AG08396 (cell line): ENCODE measurements around the gene WFDC12.

Experiments used
- DNase-seq: peaks from one replicate; pipeline ENCODE4 v3.0.0; 2012; ENCODE audit warnings: low spot score, mixed read lengths

The WFDC12 gene

DNA sequence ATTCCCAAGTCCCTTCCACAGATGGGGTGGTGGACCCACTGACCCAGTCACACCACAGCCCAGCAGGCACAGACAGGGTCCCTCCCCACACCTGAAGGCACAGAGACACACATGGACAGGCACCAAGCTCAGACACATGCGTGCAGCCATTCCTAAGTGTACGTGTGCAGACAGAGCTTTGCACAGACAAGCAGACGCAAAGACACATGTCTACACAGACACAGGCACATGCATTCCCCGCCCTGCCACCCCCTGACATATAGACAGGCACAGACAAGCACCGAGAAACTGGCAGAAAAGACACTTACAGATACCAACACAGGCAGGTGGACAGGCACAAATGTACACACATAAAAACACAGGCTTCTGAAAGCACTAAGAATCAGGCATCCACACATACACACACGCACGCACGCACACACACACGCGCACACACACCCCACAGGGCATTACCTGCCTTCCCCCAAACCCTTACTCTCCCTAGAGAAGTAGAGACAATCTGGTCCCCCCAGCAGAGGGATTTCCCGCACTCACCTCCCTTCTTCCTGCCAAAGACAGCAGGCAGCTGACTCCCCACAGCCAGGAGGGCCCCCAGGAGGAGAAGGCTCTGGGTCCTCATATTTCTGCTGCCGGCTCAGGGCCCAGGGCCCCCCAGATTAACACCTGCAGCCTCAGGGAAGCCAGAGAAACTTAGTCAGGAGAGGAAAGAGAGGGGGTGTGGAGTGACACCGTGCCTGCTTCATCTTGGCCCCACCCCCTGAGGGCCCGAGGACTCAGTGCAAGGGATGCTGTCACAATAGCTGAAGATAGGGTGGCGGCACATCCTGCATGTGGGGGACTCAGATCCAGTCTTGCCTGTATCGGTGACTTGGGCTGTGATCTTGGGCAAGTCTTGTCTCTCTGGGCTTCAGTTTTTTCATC lies 9.5 kb downstream of the WFDC12 start, which contains the start of gene WFDC5:
Gene WFDC5 (minus strand): TSS at position 710 of the 921 bp plus-strand sequence. CDS start 91 bp downstream, at position 619.
- DNase-seq, result no peak

DNA sequence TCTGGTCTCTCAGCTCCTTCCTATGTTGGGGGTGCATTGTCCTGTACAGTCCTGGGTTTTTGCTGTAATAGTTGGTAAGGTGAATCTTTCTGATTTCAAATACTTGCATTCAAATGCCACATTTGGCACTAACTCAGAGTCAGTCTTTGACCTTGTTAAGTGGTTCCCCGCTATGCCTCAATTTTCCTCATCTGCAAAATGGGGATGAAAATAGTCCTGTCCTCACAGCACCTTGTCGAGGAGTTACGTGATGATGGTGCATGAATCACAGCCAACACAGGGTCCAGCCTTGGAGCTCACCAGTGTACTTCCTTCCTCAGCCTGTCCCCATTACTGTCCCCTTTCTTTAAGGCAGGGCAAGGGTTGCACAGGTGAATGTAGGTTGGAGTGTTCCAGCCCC lies 10.4 kb downstream of the WFDC12 start:
- DNase-seq, result no peak

DNA sequence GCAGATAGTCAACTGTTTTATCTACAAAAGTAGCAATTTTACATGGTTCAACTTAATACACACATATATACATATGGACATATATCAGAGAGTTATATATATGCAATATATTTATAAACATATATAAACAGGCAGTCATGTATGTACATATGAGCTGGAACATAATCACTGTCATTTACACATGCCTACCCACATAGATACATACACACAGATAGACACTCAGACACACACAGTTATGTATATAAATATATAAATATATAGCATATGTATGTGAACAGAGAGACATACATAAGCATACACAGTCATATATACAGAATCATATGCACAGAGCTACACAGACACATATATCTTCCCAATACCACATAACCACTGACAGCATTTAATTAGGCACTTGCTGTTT lies 11.5 kb downstream of the WFDC12 start:
- no peak for DNase-seq

DNA sequence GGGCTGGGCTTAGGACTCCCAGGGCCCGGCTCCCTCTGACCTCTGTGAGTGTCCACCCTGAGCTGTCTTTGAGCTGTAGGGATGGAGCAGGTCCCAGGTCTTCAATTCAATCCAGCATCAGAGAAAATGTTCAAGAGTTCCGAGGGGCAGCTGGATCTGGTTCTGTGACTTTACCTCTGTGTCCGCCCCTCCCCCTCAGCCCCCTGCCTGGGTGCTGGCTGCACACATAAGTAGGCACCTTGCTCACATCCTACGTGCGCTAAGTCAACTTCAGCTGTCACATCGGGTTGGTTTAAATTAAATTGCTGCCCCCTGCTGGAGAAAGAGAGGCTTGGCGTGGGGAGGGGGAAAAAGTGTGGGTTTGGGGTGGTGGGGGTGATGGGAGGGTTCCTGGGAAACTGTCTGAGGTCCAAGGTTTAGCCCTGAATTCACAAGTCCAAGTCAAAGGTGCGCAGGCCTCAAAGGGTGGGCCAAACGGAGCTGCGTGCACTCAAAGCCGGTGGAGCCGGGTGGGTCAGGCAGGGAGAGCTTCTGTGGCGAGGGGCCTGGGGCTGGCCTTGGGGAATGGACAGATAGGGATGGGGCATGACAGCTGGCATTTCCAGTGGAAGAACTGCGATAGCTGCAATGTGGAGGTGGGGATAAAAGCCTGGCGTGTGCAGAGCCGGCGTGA lies 12.3 kb downstream of the WFDC12 start:
- DNase-seq, result no peak

DNA sequence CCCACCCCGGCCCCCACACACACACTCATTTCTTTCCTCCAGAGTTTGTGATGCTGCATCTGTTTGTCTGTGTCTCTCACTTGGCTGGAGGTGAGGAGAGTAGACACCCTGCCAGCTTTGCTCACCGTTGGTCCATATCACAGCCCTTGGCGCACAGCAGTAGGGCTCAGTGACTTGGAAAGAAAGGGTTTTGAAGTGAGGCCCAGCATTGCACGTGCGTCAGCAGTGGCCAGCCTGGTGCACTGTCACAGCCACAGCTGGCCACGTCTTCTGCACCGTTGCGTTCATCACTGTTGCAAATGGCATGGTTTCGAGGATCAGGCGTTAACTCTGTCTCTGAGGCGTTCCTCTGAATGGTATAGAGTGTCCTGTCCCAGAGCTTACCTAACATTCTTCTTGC lies 13.0 kb downstream of the WFDC12 start:
- DNase-seq, result no peak

DNA sequence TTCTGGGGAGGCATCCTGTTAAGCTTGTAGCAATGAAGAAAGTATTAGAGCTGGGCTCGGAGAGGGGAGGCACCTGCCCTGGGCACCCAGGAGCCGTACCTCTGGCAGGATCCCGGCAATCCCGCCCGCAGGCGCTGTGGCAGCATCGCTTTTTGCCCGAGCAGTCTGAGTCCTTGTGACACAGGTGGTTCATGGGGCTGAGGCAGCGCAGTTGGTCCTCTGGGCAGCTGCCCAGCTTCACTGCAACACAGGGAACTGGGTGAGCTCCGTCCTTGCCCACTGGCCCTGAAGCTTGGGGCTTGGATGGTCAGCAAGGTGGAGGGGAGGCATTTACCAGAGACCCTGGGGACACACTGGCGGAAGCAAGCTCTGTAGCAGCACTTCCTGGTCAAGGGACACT lies 14.0 kb downstream of the WFDC12 start:
- DNase-seq, result no peak

DNA sequence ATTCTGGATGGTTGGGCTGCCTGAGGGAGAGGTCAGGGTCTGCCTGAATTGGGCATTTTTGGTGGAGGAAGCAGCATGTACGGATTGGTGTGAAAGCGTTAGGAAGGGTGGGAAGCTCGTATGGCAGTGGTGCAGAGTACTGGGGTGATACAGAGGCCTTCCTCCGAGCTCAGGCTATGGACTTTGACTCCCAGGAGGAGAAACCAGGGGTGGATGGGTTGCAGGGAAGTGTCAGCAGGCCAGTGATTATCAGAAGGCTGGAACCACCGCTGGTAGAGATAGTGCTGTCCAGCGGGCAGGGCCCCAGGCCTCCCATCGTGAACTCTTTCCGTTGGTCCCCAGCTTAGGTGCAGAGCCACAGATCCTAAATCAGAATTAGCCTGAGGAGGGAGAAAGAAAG lies 14.6 kb downstream of the WFDC12 start:
- no peak for DNase-seq

DNA sequence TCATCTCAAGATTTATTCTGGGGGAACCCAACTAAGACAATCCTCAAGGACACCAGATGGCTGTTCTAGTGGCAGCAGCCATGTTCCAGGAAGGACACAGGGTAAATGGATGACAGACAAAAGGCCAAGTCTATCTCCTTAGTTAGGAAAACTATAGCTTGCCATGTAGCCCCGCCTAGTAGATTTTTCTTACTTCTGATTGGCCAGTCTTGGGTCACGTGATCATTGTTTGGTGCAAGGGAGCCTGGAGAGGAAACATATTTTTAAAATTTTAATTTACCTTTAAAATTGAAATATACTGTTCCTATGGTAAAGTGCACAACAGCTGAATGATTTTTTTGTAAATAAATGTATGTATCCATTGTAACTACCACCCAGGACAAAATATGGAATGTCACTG lies 18.9 kb downstream of the WFDC12 start:
- DNase-seq, result no peak

DNA sequence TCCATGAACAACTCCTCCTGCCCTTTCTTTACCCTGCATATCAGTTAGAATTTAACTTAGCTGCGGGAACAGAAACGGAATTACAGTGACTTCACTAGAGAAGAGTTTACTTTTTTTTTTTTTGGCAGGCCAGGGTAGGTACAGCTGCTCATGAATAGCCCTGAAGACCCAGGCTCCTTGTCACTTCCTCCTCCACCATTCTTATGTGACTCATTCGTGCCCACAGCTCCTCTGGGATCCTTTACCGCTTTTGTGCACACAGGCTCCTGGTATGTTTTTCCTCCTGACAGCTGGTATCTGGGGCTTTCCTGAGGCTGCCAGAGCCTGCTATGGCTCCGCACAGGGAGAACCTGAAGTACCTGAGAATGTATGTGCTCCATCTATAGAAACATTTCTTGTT lies 19.5 kb downstream of the WFDC12 start:
- no peak for DNase-seq

DNA sequence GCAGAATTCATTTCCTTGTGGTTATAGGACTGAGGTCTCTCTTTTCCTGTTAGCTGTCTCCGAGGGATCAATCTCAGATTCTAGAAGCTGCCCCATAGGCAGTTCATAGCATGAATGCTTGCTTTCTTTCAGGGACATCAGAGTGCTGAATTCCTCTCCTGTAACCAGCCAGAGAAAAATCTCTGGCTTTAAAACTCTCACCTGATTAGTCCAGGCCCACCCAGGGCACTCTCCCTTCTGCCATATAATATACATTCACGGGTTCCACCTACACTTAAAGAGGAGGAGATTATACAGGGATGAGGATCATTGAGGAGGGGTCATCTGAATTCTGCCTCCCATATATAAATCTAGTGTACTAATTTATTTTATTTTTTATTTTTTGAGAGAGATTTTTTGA lies 21.2 kb downstream of the WFDC12 start:
- DNase-seq, result no peak

DNA sequence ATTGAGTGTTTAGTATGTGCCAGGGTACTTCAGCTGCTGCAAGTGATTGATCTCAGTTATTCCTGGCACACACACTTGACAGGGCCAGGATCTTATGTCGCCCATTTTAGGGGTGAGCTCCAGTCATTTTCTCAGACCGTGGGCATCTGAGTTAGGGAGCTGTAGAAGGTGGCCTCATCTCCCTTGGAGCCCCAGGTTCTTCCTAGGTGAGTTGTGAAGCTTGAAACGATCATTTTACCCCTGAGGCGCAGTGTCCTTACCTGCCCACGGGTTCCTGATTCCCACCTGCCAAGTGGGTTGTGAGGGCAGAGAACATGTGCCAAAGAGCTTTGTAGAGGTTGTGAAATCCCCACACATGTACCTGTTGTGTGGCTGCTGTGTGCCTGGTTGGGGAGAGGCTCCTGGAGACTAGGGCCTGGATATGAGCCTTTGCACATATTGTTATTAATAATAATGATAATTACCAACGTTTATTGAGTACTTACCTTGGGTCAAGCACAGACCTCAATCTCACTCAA lies 22.9 kb downstream of the WFDC12 start:
- DNase-seq, result no peak

DNA sequence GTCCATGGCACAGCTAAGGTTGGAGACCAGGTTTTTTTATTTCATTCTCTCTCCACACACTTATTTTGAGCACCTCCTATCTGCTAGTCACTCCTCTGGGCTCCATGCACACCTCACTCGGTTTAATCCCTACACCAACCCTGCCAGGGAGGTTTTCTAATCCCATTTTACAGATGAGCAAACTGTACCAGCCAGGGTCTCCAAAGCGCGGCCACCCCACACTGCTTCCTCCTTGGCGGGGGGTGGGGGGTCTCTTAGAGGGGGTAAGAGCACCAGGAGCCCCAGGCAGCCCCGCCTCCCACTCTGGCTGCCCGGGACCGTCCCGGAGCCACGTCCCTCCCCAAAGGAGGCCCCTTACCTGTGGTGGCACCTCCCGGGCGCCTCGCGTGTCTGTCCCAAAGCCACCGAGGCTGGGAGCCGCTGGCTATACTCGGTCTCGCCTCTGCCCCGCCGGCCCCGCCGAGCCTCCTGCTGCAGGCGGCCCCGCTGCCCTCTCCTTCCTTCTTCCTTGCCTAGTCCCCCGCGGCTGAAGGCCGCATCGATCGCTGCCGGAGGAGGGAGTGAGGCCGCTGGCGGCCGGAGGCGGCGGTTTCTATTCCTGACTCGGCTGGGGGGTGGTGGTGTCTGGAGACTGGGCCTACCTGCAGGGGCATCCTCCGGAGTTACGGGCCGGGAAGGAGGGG lies 23.6 kb downstream of the WFDC12 start, which contains the start of gene KCNS1:
Gene KCNS1 (minus strand): TSS at position 565 of the 683 bp plus-strand sequence. CDS start 1,891 bp downstream, outside the sequence.
- peak; percentile 52 for DNase-seq

DNA sequence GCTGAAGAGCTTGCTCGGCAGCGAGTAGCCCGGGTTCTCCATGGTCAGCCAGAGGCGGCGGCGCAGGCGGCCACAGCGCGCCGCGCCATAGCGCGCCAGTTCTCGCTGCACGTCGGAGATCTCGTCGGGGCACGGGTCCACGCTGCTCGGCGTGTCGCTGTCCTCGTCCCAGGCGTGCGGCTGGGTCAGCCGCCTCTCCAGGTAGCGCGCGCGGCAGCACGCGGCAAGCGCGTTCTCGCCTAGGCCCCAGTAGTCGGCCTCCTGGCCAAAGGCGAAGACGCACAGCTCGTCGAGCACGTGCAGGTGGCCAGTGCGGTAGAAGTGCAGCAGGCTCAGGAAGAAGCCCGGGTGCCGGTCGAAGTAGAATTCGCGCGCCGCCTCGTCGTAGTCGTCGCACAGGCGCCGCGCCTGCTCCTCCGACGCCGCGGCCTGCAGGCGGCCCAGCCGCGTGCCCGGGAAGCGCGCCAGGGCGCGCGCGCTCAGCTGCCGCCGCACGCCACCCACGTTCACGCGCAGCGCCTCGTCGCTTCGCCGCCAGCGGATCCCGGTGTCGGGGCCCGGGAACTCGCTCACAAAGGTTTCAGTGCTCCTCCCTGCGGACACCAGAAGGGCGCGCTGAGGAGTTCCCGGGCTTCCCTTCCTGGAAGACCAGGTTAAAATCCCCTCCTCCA lies 26.0 kb downstream of the WFDC12 start:
- DNase-seq, result no peak

DNA sequence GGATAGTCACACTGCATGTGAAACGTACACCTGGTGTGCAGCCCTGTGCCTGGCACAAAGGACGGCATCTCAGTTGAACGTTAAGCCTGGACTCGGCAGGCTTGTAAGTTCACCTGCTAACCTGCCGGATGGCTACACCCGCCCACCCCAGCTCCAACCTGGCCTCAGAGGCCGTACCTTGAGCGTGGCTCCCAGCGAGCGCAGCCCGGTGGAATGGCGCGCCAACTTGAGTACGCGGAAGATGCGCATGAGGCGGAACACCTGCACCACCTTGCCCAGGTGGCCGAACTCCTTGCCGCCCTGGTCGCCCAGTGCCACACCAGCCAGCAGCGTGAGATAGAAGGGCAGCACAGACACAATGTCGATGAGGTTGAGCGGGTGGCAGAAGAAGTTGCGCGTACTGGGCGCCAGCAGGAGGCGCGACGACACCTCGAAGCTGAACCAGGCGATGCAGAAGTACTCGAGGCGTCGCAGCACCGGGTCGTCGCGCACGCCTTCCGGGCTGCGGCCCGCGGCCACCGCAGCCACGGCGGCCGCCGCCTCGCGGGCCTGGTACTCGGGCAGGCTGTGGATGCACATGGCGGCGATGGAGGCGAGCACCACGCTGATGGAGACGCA lies 26.7 kb downstream of the WFDC12 start:
- DNase-seq, result no peak

DNA sequence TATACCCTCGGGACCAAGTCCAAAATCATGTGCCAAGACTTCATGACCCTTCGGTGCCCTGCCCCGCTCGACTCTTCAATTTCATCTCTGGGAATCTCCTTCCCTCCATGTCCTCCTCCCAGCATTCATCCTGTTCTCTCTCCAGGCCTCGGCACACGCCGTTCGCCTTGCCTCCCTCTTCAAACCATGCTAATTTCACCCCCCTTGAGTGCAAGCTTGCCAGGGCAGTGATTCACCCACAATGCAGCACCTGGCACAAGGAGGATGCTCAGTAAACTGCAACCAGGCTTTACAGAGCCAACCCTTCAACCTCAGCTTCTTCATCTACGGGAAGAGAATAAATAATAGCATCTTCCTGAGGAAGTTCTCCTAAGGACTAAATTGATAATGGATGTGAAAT lies 27.5 kb downstream of the WFDC12 start:
- DNase-seq, result no peak

DNA sequence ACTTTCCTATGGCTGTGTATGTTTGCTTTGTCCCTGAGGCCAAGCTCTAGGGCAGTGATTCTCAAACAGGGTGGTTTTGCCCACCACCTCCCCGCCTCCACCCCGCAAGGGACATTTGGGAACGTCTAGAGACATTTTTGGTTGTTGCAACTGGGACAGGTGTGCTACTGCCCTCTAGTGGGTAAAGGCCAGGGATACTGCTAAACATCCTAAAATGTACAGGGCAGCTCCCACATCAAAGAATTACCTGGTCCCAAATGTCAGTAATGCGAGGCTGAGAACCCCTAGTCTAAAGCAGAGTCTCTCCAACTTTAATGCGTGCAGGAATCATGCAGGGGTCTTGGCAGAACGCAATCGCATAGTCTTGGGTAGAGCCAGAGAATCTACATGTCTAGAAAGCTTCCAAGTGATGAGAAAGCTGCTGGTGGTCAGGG lies 28.4 kb downstream of the WFDC12 start:
- DNase-seq, result peak; percentile 73

DNA sequence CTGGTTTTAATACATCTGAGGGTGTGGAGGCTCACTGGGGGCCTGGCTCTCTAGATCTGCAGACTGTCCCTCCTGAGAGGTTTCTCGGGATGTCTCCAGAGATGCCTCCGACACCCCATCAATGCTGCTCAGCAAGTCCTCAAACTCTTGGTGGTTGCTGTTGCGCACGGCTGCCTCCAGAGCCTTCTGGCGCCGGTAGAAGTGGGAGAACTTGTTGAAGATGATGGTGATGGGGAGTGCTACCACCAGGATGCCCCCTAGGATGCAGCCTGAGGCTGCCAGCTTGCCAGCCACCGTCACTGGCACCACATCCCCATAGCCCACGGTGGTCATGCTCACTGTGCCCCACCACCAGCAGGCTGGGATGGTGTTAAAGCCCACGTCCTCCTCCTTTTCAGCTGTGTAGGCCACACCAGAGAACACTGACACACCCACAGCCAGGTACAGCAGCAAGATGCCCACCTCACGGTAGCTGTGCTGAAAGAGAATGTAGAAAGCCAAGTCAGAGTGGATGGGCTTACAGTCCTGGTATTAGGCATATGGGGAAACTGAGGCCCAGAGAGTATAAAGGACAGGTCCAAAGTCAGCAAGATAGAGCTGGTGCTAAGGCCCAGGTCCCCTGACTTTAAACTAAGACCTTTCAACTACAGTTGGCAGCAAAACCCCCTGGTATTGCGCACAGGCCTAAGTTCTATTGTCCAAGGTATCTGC lies 29.2 kb downstream of the WFDC12 start:
- no peak for DNase-seq

DNA sequence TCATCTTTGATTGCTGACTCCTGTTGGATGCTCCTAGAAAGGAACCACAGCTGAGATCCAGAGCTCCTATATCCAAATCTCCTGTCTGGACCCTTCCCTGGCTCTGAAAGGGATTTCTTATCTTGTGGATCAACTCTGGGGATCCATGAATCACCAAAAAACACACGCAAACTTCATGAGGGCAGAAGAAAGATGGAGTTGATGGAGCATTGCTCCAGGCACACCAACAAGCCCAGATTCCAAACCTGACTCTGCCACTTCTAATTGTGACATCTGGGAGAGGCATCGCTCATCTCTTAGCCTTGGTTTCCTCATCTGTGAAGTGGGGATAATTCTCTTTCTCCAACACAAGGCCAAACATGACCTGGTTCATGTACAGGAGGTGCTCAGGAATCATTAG lies 30.1 kb downstream of the WFDC12 start:
- no peak for DNase-seq

DNA sequence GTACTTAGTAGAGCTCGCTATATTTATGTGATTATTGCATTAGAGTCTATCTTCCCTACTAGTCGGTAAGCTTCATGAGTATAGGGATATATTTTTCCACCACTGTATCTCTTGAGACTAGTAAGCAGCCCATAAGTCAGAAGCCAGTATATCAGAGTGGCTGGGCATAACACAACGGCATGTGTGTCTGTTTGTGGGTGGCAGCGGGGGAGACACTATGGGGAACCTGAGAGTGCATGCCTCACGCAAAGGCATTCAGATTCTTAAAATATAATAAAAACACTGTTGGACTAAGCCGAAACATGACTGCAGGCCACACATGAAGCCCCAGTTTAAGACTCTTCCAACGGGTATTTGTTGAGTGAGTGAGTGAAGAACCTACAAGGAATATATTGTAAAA lies 31.4 kb downstream of the WFDC12 start:
- DNase-seq, result no peak

DNA sequence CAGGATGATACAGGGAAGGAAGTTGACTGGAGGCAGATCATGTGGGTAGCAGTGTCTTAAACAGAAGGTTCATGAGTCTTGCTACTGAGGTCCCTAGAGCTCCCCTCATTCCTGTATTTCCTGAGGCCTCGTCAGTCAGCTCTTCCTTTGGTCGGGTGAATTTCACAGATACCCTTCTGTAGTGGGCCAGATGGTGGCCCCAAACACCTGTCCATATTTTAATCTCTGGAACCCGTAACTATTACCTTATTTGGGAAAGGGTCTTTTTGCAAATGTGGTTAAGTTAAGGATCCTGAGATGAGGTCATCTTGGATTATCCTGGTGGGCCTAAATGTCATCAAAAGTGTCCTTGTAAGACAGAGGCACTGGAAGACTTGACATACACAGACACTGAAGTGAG lies 32.9 kb downstream of the WFDC12 start:
- DNase-seq, result no peak

DNA sequence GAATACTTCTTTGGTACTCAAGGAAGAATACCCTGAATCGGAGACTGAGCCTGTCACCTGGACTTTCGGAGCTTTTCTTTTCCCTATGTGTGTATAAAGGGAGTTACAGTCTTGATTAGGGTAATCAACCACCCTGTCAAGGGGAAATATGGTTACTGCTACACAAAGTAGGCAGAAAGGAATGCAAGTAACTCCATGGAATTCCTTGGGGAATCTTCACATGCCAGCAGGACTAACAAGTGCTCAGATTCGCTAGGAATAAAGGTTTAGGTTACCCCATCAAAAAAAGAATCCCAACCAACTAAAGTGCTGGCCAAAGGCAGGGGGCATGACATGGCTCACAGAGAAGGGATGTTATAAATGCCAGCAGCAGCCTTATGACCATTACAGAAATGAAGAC lies 33.8 kb downstream of the WFDC12 start:
- no peak for DNase-seq
